Stimulated activated CD8-positive, alpha-beta memory T cell treated with anti-CD3 and anti-CD28 coated beads, Interleukin-15, amount 100 ng/mL, for 24 hours (primary cell): Measurements from ENCODE around the gene PNMA8A.

Experiments
- DNase-seq: peaks from one replicate; pipeline ENCODE4 v3.0.0-alpha.2; 2020; ENCODE audit warnings: low read depth

The PNMA8A gene

DNA sequence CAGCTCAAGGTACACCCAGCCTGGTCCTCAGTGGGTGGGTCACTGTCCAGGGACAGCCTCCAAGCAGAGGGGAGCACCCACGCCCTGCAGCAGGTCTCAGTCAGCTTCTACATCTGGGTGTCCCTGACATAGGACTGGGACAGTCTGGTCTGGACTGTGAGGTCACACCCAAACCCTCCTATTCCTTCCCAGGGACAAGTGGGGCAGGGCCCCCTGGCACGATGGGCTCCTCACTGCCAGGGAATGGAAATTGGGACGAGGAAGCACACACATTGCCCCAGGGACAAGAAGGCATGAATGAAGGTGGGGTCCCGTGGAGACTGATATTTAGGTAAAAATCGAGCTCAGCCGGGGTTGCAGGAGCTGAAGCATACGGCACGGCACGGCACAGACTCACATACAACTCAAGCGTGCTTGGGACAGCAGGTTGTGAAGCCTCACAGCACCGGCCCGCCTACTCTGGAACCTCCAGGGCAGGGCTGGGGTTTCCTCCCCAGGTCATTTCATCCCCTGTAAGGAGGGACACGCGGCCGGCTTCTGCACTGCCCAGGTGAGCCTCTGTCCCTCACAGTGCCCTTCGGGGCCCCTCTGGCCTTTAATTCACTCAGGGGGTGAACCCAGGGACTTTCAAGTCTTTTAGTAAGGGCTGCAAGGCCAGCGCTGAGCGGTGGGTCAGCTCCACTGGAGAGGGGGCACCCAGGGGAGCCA, 20.8 kb upstream of the PNMA8A start:
- no peak for DNase-seq

DNA sequence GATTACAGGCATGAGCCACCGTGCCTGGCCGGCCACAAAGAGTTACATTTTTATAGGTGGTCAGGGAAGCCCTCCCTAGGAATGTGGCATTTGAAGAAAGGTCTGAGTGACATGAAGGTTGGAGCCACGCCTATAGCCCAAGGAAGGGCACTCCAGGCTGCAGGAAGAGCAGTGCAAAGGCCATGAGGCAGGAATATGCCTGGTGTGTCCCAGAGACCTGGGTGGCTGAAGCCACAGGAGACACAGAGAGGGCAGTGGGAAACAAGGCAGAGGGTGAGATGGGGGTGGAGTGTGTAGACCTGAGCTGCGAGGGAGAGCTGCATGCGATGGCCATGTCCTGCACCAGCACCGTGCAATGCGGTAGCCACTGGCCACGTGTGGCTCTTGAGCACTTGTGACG, 19.4 kb upstream of the PNMA8A start:
- DNase-seq: no peak

DNA sequence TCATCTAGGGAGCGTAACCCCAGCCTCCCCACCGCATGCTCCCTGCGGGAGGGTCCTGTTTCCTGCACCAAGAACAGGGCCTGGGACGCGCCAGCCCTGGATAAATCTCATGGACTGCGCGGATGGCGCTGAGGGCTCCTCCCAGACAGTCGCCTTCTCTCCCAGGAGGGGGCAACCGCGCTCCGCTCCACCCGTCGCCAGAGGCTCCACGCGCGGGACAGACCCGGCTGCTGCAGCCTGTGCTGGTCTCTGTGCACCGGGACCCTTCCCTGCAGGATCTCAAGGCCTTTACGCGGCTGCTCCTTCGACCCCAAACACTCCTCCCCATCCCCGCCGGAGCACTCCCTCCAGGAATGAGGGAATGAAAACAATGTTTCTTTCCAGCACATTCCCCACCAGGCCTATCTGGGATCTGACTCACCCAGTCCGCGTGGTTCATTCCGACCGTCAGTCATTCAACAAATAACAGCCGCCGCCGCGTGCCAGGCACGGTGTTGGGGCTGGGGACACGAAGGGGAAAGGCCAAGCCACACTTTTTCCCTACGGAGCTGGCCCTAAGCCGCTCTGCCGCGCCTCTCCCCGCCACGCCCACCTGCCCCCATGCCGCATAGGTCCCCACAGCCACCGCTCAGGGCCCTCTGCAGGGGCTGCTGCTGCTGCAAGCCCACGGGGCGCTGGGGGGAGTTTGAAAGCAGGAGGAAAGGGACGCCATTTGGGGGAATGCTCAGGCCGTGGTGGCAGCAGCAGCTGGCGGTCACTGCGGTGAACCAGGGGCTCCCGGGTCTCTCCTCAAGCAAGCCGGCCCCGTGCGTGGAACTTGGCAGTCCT, 18.3 kb upstream of the PNMA8A start:
- DNase-seq: no peak

DNA sequence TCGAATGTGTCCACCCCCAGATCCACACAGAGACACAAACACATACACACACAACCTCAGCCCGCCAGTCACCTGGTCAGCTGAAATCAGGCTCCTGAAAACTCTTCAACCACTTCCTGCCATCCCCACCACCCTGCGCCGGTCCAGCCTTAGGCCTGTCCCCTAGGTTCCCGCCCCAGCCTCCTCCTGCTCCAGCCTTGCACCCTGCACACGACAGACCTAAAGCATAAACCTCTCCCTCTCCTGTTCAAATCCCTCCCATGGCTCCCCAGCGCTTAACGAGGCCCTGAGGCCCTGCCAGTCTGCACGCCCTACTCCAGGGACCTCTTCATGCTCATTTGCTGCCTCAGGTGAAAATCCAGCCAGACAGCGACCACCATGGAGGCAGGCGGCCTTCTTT, 17.2 kb upstream of the PNMA8A start:
- no peak for DNase-seq

DNA sequence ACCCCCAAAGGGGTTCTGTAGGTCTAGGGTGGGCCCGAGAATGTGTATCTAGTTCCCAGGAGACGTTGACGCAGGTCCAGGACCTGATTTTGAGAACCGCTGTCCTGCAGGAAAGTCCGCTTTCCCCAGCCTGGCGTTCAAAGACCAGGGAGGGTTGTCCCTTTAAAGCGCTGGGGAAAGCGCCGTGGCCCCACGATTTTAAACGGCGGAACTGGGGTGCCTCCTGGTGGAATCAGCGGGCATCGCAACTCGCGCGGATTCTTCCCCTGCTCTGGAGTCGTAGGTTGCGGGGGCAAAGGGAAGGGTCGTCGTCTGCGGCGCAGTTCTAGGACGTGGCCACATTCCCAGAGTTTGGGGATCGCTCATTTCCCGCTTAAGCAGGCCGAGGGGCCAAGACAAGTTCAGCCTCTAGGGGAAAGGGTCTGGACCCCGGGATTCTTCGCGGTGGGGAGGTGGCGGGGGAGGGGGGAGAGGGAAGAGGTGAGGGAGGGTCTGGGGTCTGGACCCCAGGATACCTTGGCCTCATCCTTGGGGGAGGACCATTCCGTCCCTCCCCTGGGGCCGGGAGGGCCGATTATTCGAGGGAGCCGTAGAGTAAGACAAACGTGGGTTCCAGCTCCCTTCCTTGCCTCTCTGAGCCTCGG, 16.6 kb upstream of the PNMA8A start:
- peak; percentile 79 for DNase-seq

DNA sequence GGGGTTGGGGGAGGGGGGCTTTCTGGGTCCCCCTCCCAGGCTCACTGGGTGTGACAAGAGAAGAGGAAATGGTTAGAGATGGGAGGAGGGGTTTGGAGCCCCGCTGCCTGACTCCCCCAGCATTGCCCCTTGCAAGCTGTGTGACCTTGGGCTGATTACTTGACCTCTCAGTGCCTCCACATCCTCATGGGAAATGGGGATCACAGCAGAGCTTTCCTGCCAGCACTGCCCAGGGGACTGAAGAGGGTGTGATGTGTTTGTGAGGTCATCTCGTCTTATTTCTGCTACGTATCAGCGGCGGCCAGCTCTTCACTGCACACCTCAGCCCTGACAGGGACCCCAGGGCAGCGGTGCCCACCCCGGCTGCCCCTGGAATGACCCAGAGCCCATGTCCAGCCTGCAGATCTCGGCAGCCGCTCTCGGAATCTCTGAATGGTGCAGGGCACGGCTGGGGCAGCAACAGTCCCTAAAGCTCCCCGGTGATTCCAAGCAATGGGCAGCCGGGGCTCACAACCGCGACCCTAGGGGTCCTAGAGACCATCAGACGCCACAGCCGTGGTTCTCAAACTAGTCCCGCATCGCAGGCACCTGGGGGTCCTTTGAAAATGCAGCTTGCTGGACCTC, 15.9 kb upstream of the PNMA8A start:
- no peak for DNase-seq

DNA sequence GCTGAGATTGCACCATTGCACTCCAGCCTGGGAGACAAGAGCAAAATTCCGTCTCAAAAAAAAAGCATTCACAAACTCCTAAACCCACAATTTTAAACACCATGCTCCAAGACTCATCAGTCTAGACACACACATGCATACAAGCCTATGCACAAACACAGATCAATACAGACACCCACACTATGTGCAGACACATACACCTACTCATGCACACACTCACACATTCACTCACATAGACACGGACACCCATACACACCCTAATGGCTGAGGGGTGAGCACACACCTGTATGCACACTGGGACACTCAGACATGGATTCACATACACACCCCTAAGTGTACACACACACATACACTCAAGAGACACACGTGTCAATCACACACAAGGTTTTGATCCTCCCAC, 15.0 kb upstream of the PNMA8A start:
- DNase-seq: no peak

DNA sequence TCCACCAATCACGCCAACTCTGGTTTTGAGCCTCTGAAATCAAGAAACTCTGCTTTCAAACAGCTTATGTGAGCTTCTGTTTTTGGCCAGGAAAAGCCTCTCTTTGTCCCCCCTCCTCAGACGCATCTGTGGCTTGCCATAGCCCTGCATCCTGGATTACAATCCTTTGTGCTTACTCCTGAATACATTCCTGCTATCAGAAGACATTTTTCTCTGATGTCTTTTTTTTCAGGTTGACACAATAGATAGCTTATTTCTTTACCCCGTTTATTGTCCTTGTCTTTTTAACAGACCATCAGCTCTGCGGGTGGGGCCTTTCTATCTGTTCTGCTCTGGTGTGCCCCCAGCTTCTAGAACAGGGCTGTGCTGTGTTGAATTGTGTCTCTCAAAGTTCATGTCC, 13.3 kb upstream of the PNMA8A start:
- no peak for DNase-seq

DNA sequence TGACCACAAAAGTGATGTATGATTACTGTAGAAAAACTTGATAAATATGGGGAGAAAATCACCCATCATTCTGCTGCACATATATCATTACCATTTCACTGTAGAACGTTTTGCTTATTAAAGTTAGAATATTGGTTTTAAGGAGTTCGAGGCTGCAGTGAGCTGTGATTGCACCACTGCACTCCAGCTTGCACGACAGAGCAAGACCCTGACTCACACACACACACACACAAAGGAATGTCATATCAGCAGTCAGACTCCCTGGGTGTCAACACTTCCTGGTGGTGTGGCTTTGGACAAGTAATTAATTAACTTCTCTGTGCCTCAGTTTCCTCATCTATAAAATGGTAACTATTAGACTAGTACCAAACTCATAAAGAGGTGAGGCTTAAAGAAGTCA, 11.3 kb upstream of the PNMA8A start:
- no peak for DNase-seq

DNA sequence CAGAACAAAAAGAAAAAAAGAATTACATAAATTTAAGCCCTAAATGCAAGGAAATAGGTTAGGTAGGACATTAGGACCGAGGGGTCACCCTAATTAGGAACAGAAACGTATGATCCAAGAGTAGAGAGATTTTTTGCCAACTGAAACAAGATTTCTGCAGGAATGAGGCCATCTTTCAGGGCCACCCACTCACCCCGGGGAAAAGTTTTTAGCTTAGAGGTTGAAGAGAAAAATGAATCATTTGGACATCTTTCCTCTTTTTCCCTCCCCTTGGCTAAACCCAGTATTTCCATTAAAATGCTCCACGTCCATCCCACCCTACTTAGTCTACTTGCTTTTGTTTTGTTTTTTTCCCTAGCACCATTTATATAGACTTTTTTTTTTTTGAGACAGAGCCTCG, 10.6 kb upstream of the PNMA8A start:
- no peak for DNase-seq

DNA sequence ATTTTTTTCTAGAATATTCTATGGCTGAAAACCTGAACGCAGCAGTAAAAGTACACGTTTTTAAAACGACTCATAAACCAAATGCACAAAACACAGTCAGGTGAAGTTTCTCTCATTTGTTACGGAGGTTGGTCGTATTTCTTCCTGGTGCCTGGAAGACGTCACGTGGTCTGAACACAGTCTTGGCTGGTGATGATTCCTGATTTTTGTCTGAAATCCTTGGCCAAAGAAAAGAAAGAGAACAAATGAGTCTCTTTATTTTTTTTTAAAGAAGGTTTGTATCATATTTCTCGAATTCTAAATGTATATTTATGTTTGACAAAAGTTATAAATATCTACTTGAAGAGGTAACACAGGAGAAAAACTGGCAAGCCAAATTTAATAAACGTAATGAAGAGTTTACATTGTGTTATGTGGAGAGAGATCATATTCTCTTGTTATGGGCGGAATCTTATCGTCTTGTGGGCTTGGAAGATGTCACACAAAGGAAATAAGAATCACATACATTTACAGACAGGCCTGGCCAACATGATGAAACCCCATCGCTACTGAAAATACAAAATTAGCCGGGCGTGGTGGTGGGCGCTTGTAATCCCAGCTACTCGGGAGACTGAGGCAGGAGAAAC, 10.0 kb upstream of the PNMA8A start:
- no peak for DNase-seq

DNA sequence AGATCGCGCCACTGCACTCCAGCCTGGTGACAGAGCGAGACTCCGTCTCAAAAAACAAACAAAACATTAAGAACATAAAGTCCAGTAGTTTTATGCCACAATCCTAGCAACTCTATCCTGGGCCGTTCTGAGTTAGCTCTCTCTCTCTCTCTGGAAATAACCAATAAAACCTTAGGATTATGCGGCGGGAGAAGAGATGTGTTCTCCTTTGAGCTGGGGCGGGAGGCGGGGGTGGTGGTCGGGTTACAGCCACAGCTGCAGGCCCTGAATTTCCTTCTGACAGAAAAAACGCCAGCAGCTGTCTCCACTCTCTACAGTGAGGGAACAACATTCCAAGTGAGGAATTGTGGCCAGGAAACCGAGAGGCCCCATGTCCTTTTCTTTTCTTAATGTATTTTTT, 9.1 kb upstream of the PNMA8A start:
- no peak for DNase-seq

DNA sequence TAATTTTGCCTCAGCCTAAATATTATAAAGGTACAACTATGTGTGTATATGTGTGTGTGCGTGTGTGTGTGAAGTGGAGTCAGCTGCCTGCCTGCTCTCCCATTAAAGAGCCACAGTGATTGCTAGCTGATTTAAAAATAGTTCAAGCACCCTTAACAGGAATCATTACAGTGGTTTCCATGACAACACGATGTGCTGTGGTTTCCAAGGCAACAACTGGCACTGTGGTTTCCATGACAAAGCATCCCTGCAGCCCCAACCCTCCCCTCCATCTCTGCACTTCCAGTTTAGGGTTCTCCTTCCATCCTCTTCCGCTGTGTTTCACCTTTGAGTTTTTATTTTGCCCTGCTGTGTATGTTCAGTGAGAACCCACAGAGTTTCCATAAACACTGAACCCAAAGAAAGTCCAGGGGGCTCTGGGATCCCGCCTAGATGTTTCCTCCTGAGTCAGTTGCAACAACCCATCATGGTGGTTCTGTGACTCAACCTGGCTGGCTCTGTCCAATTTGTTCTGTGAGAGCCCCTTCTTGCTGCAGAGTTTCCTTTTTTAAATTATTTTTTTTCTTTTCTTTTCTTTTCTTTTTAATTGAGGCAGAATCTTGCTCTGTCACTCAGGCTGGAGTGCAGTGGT, 7.1 kb upstream of the PNMA8A start:
- no peak for DNase-seq

DNA sequence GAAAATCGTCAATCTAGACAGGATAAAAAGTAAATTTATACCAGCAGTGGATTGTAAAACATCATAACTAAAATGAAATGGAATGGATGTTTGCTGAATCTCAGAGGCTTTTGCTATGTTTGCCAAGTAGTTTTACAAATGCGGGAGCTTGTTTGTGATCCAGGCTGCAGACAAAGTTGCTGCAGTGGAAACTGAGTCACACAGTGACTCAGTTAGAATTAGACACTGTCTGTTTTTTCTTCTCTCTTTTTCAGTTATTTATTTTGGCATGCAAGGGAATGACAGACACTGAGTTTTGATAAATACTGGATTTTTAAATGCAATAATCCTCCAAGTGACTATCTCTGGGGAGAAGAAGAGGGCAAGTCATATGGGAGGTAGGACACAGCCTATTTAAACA, 4.6 kb upstream of the PNMA8A start:
- DNase-seq: no peak

DNA sequence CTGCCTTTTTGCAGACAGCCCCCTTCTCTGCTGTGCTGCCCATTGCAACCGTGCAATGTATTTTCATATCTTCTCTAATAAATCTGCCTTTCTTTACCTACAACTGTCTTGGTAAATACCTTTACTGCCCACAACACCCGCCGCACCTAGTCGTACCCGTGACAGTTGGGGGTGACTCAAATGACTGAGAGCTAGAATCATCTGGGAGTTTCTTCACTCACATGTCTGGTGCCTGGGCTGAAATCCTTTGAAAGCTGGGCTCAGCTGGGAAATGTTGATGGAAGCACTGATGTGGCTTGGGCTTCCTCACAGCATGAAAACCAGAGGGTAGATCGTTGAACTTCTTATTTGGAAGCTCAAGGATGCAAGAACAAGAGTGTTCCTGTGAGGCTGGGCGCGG, 2.8 kb upstream of the PNMA8A start:
- no peak for DNase-seq

DNA sequence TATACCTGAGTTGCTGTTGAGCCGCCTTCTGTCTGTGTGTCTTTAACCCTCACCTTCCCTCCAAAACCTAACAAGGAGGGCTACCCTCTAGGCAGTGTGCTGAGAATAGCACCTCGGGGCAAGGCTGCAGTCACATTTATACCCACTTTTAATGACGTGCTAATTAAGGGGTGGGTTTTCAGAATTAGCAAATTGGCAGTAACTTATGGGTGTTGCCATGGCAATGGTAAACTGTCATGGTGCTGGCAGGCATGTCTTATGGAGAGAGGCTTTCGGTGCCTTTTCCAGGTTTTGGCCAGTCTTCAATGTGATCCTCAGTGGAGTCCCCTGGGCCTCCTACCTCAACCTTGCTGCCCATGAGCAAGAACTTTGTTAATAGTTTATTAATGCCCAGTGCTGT, 1.2 kb upstream of the PNMA8A start:
- DNase-seq: no peak

DNA sequence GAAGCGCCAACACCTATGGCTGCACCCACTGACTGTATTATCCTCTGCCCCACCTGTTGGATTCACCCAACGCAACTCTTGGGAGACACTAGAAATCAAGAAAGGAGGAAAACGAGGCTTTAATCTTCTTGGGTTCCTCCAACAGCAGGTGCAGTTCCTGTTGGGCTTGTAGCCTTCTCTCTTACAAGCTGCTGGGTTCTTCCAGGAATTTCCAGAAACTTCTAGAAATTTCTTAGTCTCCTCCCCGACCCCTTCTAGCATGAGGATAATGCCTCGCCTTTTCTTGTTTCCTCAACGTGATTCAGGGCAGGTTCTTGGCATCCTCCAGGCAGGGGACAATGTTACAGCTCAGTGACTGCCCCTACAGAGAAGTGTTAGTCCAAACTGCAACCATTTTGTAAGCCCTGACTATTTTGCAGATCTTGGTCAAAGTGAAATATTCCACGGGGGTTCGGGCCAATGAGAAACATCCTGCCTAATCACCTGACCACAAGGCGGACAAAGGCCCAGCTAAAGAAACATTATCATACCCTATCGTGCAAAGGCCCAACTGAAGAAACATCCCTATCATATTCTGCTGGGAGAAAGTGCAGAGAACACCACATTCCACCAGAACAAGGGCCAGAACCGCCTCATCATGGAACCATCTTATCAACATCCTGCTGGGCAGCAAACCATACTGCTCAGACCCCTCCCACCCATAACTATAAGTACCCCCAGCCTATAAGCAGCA, 614 bp upstream of the PNMA8A start:
- DNase-seq: no peak

DNA sequence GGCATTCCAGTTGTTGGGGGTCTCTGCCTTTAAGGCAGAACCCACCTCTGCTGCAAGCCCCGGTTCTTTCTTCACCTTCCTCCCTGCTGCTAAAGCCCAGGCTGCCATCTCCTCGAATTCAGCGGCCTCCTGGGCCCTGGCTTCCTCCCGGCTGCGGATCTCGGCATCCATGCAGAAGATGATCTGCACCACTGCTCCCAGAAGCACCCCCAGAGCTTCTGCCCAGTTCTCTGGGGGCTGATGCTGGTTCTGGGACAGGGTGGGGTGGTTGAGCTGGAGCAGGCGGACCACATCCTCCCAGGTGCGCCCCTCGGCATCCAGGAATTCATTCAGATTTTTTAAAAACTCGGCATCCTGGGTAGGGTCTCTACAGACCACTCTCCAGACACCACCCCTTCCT, 987 bp downstream of the PNMA8A start:
- no peak for DNase-seq

DNA sequence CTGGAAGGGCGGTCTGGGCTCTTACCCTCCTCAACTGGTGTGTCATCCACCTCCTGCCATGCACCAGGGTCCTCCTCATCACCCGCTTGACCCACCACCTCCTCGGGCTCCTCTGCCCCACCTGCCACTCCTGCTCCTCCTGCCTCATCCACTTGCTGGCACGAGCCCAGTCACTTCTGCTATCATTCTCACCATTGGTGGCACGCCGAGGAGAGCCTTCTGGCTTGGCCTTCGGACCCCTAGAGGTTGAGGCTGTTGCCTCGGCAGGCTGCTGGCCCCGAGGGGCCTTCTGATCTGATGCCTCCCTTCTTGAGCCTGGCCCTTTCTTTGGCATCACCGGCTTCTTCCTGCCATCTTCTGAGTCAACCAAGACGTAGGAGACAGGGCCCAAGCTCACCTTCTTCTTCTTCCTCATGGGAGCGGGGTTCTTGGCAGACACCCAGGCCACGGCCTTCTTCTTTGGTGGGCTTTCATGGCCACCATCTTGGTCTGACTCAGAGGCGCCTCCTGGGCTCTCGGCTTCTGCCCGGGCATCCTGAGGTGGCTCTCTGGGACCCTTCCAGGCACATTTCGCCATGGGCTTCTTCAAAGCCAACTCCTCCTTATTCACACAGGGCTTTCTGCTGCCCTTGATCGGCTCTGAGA, 1.7 kb downstream of the PNMA8A start:
- no peak for DNase-seq

DNA sequence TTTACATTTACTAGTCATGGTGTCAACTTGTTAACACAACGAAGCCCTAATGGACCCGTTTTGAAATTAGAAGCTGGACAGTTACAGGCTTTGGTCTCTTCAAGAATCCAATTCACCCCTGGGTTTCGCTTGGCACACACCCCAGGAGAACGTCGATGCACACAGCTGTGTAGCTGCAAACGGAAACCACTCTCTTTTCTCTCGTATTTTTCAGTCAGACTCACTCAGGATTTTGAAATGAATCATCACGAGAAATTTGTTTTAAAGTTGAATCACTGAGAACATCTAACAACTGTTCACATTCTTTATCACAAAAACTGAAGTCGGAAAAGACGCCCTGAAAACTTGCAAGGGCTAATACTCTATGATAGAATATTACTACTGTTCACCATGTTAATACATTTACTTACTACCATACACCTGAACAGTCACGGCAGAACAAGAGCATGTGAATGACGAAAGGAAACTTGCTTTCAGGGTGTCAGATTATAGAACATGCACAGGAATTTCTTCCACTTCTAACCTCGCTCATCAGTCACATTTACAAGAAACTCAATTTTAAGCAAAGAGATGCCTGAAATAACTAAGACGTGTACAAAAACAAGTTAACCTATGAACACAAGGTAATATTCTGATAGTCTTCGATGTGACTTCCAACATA, 4.7 kb downstream of the PNMA8A start:
- no peak for DNase-seq
